GM23248 (cell line): ENCODE results near the gene TULP4.

Experiments
- EZH2 ChIP-seq: fragments of 200-600 bp; sonication (generic); IDR thresholded peaks from 2 replicates; pipeline ENCODE4 v1.6.1; 2018; ENCODE audit warnings: antibody characterized with exemption, mild to moderate bottlenecking; ENCODE audit not compliant: insufficient read depth, poor library complexity, severe bottlenecking
- EZH2phosphoT487 ChIP-seq: fragments of 200-600 bp; sonication (generic); IDR thresholded peaks from 2 replicates; pipeline ENCODE4 v1.6.1; 2018; ENCODE audit warnings: antibody characterized with exemption, moderate library complexity, mild to moderate bottlenecking, low read depth; ENCODE audit not compliant: insufficient read depth

DNA sequence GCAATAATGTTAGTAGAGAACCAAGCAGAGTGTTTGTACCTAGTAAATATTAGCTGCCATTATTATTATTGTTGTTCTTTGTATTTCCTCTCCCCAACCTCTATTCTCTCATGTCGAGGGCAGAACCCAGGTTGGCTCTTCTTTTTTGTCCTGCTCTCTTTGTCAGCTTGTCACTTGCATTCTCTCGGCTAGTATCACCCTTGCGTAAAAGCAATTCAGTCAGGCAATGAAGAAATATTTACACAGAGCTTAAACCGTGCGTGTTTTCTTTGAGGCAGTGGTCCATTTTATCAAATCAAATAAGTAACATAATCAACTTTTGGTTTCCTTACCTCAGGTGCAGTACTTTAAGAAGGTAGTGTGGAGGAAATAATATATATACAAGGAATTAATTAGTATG lies 83.9 kb downstream of the TULP4 start:
- no peak for TF ChIP-seq EZH2
- no peak for TF ChIP-seq EZH2phosphoT487
